ENCODE results near the gene GIGYF1. TPM values are rescaled to one million over a fixed set of nuclear protein-coding genes. Genes with fewer than 3 reads are reported as not detected.
A peak's percentile ranks its signal among the peaks of the same experiment; 100 is the strongest.

GIGYF1 gene
- total and polyA plus RNA-seq, 2 of the 8 experiments (the other 6 are each of a cell fraction or from before 2014, with no cell fraction given): 24.1 to 99.3 TPM

GRCh38 chr7:100632951-100633717 is 60.9 kb downstream of the GIGYF1 start:
- Histone ChIP-seq H3K9ac (replicated peaks in 1 of 4; ENCODE audit: extremely low read depth in 1 of 4, low read depth in 3 of 4, low read length in 3 of 4) (peak overlapping the region in 3 of 4 experiments; percentile 8 to 69 (median 13); a peak in 3 of 7 replicates), H4K20me1 (replicated peaks in 1 of 2; ENCODE audit: control insufficient read depth in 1 of 2, insufficient read depth in 2 of 2, low read length in 2 of 2) (peaks cover 0 to 1% of the 10 kb centered on the region in 2 experiments), H2BK20ac (ENCODE audit: low read length) (no peak overlapping the region), H3K4ac (replicated peaks; ENCODE audit: insufficient read length, low read depth, low read length) (no peak overlapping the region), H3K27ac (ENCODE audit: low read depth, low read length) (no peak overlapping the region), H4K91ac (replicated peaks; ENCODE audit: insufficient read length, low read length) (peak overlapping the region; percentile 89), H2BK12ac (ENCODE audit: low read depth, low read length) (peak overlapping the region; percentile 53; the same call in 1 of the 2 replicates), H4K8ac (ENCODE audit: extremely low read depth, insufficient read depth, low read length) (peak overlapping the region; percentile 97), H2BK120ac (replicated peaks; ENCODE audit: low read depth, low read length) (no peak overlapping the region), H3K27me3 (replicated peaks in 1 of 4; ENCODE audit: control insufficient read depth in 3 of 4, extremely low read depth in 1 of 4, insufficient read depth in 3 of 4, low read length in 3 of 4) (peaks cover 0 to 16% (median 9%) of the 10 kb centered on the region in 4 experiments; a peak in 5 of 7 replicates), H2AK5ac (ENCODE audit: low read depth, low read length) (no peak overlapping the region), H3K14ac (ENCODE audit: insufficient read length) (no peak overlapping the region), H3K36me3 (ENCODE audit: control insufficient read depth in 2 of 4, insufficient read depth in 4 of 4, low read length in 3 of 4) (no peaks in the 10 kb centered on the region), H3K18ac (ENCODE audit: extremely low read depth, low read length) (peak overlapping the region; percentile 93), H2BK5ac (ENCODE audit: low read depth, low read length) (0 out of 2 replicates have a peak overlapping the region, but pooled peaks have one; percentile 12), H3K4me3 (ENCODE audit: extremely low read depth in 1 of 4, insufficient read depth in 2 of 4, low read depth in 3 of 4, low read length in 4 of 4) (peak overlapping the region; percentile 60 to 89 (median 61)), H3K79me1 (ENCODE audit: low read depth, low read length) (no peaks in the 10 kb centered on the region; the same call in 1 of the 2 replicates), H3K23me2 (ENCODE audit: low read depth, low read length) (peaks cover 6% of the 10 kb centered on the region; the same call in 1 of the 2 replicates), H3K23ac (ENCODE audit: insufficient read length) (no peak overlapping the region), H3K79me2 (ENCODE audit: control insufficient read depth in 1 of 2, insufficient read depth in 2 of 2, low read length in 2 of 2) (no peaks in the 10 kb centered on the region), H3K9me3 (ENCODE audit: insufficient read depth in 2 of 2, low read depth in 1 of 2, low read length in 1 of 2) (no peaks in the 10 kb centered on the region), H4K5ac (ENCODE audit: insufficient read length, low read depth, low read length) (no peak overlapping the region), H3K4me1 (replicated peaks in 1 of 4; ENCODE audit: control insufficient read depth in 3 of 4, insufficient read depth in 4 of 4, low read length in 3 of 4) (peaks cover 0 to 3% (median 3%) of the 10 kb centered on the region in 4 experiments; a peak in 5 of 7 replicates), H2AFZ (ENCODE audit: low read length) (peak overlapping the region; percentile 31; the same call in 1 of the 2 replicates), H3K56ac (replicated peaks; ENCODE audit: insufficient read length, low read depth, low read length) (peak overlapping the region; percentile 69), H3K4me2 (ENCODE audit: insufficient read depth in 1 of 2, low read depth in 2 of 2, low read length in 2 of 2) (peak overlapping the region; percentile 61 to 92), H2BK15ac (ENCODE audit: low read length) (peak overlapping the region; percentile 98; the same call in 1 of the 2 replicates)
- peak in 1 of 2 experiments; percentile 84 for DNase-seq (ENCODE audit: low read depth in 1 of 2, low spot score in 2 of 2)
- POLR2A ChIA-PET (ENCODE audit: partially characterized antibody): interaction anchor here (0.6 to 3.4 kb wide), 16 partner anchors 9 to 346 kb away, joined by 3 to 20 read pairs (median 4); partner anchors contain the start of genes EPHB4, FBXO24, LRCH4 and MEPCE
- CTCF ChIA-PET (ENCODE audit: partially characterized antibody): interaction anchor here (0.7 to 5.1 kb wide), 33 partner anchors 9 to 219 kb away, joined by 3 to 46 read pairs (median 5); partner anchors contain the start of genes ACTL6B, FBXO24, LRCH4 and MOSPD3
- no peak for FAIRE-seq
- WGBS, 2 experiments (ENCODE audit: extremely low coverage in 1 of 2, insufficient coverage in 1 of 2, insufficient read length in 1 of 2, insufficient replicate concordance in 2 of 2, low coverage in 1 of 2, low lambda C conversion rate in 2 of 2, missing lambda C conversion rate in 1 of 2): 4% methylated on average over 37 of the region's 72 CpGs; no CpG with 5 or more reads in 1 of the 2 experiments
- TF ChIP-seq HDAC2 (IDR thresholded peaks at IDR 0.05; ENCODE audit: borderline replicate concordance in 1 of 2, low read depth in 2 of 2, low read length in 2 of 2) (peak; percentile 74 to 77; a peak in 2 of 4 replicates), POU5F1 (IDR thresholded peaks at IDR 0.05; ENCODE audit: low read depth, low read length) (no peak), BCL11A (IDR thresholded peaks at IDR 0.05; ENCODE audit: low read depth in 2 of 2, low read length in 2 of 2) (no peak), BACH1 (IDR thresholded peaks at IDR 0.05; ENCODE audit: low read length) (0 out of 2 replicates have a peak, but pooled peaks have one; percentile 37), ASH2L (IDR thresholded peaks at IDR 0.05; ENCODE audit: low read length) (peak; percentile 85), RAD21 (IDR thresholded peaks at IDR 0.05 in 1 of 2, conservative IDR thresholded peaks at IDR 0.05 in 1 of 2; ENCODE audit: low read depth in 2 of 2, low read length in 2 of 2) (peak; percentile 22 to 32; a peak in 2 of 4 replicates)
- TF ChIP-seq, protein P1, sequence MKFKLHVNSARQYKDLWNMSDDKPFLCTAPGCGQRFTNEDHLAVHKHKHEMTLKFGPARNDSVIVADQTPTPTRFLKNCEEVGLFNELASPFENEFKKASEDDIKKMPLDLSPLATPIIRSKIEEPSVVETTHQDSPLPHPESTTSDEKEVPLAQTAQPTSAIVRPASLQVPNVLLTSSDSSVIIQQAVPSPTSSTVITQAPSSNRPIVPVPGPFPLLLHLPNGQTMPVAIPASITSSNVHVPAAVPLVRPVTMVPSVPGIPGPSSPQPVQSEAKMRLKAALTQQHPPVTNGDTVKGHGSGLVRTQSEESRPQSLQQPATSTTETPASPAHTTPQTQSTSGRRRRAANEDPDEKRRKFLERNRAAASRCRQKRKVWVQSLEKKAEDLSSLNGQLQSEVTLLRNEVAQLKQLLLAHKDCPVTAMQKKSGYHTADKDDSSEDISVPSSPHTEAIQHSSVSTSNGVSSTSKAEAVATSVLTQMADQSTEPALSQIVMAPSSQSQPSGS (IDR thresholded peaks at IDR 0.05; ENCODE audit: low read length): no peak
- TF ChIP-seq, protein P2, sequence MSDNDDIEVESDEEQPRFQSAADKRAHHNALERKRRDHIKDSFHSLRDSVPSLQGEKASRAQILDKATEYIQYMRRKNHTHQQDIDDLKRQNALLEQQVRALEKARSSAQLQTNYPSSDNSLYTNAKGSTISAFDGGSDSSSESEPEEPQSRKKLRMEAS (IDR thresholded peaks at IDR 0.05): peak; percentile 92

Data from H1 (cell line).